ENCODE measurements around the gene PEX19.

DNA sequence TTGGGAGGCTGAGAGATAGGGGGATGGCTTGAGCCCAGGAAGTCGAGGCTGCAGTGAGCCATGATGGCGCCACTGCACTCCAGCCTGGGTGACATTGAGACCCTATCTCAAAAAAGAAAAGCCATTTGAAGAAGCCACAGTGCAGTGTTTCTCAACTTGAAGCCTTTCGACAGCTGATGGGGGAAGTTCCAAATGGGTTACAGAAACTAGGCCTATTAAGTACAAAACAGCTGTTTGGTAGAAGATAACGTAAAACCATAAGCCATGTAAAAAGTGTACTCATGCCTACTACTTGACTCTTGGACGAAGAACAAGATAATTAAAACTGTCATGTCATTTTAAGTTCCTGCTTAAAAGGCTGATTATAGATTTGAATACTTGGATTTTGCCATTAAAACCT, 41.5 kb upstream of the PEX19 start:
- TF ChIP-seq, protein P1, sequence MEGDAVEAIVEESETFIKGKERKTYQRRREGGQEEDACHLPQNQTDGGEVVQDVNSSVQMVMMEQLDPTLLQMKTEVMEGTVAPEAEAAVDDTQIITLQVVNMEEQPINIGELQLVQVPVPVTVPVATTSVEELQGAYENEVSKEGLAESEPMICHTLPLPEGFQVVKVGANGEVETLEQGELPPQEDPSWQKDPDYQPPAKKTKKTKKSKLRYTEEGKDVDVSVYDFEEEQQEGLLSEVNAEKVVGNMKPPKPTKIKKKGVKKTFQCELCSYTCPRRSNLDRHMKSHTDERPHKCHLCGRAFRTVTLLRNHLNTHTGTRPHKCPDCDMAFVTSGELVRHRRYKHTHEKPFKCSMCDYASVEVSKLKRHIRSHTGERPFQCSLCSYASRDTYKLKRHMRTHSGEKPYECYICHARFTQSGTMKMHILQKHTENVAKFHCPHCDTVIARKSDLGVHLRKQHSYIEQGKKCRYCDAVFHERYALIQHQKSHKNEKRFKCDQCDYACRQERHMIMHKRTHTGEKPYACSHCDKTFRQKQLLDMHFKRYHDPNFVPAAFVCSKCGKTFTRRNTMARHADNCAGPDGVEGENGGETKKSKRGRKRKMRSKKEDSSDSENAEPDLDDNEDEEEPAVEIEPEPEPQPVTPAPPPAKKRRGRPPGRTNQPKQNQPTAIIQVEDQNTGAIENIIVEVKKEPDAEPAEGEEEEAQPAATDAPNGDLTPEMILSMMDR (IDR thresholded peaks at IDR 0.05 in 4 of 5, conservative IDR thresholded peaks at IDR 0.05 in 1 of 5) = no peak
- no peak for TF ChIP-seq POLR2A (IDR thresholded peaks at IDR 0.05)
